ENCODE data around the gene FATE1. TPM values are rescaled to one million over a fixed set of nuclear protein-coding genes. Genes with fewer than 3 reads are reported as not detected.

FATE1 gene
- total RNA-seq, 1 donor from 2014 or later, result 0.52 TPM

- Histone ChIP-seq H3K36me3 (ENCODE audit: control insufficient read depth in 3 of 3, insufficient read depth in 3 of 3, low read length in 3 of 3) (no peaks in the 10 kb centered on the region), H3K27me3 (ENCODE audit: control insufficient read depth in 3 of 3, insufficient read depth in 3 of 3, low read length in 3 of 3) (peaks cover 0 to 11% (median 2%) of the 10 kb centered on the region in 3 donors), H3K4me1 (ENCODE audit: control insufficient read depth in 3 of 3, insufficient read depth in 3 of 3, low read length in 3 of 3) (peaks cover 0 to 7% (median 2%) of the 10 kb centered on the region in 3 donors), H3K4me3 (ENCODE audit: low read length in 3 of 3) (no peak overlapping the region), H3K27ac (ENCODE audit: low read depth, low read length) (no peak overlapping the region), H3K9me3 (ENCODE audit: control insufficient read depth in 3 of 3, low read length in 3 of 3) (no peaks in the 10 kb centered on the region), H3K9ac (ENCODE audit: low read depth in 1 of 3, low read length in 3 of 3) (no peak overlapping the region)
These were observed 37.0 kb downstream of the FATE1 start for GRCh38 chrX:151752847-151753246.

DNA sequence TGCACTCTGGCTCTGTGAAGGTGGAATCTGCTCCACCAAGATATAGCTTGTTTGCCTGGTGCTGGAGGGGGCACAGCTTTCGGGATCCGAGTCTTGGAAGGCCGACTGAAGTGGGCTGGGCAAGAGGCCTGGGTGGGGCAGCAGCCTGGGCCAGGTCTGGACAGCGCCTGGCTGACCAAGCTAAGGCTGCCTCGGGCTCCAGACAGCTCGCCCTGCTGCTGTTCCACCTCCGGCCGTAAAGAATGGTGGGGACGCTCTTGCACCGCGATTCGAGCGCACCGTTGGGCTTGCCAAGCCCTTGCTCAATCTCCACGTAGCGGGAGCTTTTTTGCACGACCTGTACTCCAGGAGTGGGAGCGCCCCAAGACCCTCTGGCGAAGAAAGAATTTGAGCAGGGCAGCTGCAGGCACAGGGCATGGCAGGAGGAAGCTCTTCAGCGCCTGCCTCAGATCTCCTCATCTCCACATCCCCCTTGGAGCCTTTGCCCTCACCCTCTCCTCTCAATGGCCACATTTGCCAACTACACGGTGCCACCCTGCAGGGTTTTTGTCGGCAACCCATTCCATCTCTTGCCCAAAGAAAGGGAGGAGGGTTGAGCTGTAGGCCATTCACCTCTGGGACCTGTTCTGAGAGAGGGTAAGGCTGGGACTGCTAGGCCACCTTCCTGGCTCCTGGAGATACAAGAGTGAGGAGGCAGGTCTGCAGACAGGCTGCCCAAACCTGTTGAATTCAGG, 37.6 kb downstream of the FATE1 start:
- Histone ChIP-seq H3K27me3 (ENCODE audit: control insufficient read depth in 3 of 3, insufficient read depth in 3 of 3, low read length in 3 of 3) (peaks cover 0 to 11% (median 2%) of the 10 kb centered on the region in 3 donors), H3K9me3 (ENCODE audit: control insufficient read depth in 3 of 3, low read length in 3 of 3) (no peaks in the 10 kb centered on the region), H3K36me3 (ENCODE audit: control insufficient read depth in 3 of 3, insufficient read depth in 3 of 3, low read length in 3 of 3) (no peaks in the 10 kb centered on the region)

GRCh38 chrX:151754047-151754429, 38.2 kb downstream of the FATE1 start:
- Histone ChIP-seq H3K9me3 (ENCODE audit: control insufficient read depth in 3 of 3, low read length in 3 of 3) (no peaks in the 10 kb centered on the region), H3K4me1 (ENCODE audit: control insufficient read depth in 3 of 3, insufficient read depth in 3 of 3, low read length in 3 of 3) (peaks cover 0 to 7% (median 2%) of the 10 kb centered on the region in 3 donors), H3K36me3 (ENCODE audit: control insufficient read depth in 3 of 3, insufficient read depth in 3 of 3, low read length in 3 of 3) (no peaks in the 10 kb centered on the region), H3K4me3 (ENCODE audit: low read length in 3 of 3) (no peak overlapping the region), H3K9ac (ENCODE audit: low read depth in 1 of 3, low read length in 3 of 3) (no peak overlapping the region), H3K27ac (ENCODE audit: low read depth, low read length) (no peak overlapping the region), H3K27me3 (ENCODE audit: control insufficient read depth in 3 of 3, insufficient read depth in 3 of 3, low read length in 3 of 3) (peaks cover 0 to 11% (median 2%) of the 10 kb centered on the region in 3 donors)

More for the DNA sequence above, 37.6 kb downstream of the FATE1 start:
- no peak overlapping the region for H3K9ac ChIP-seq (ENCODE audit: low read depth in 1 of 3, low read length in 3 of 3)
- H3K4me3 ChIP-seq (ENCODE audit: low read length in 3 of 3), result no peak overlapping the region
- H3K27ac ChIP-seq (ENCODE audit: low read depth, low read length), result no peak overlapping the region
- H3K4me1 ChIP-seq (ENCODE audit: control insufficient read depth in 3 of 3, insufficient read depth in 3 of 3, low read length in 3 of 3), result peaks cover 0 to 7% (median 2%) of the 10 kb centered on the region in 3 donors

DNA sequence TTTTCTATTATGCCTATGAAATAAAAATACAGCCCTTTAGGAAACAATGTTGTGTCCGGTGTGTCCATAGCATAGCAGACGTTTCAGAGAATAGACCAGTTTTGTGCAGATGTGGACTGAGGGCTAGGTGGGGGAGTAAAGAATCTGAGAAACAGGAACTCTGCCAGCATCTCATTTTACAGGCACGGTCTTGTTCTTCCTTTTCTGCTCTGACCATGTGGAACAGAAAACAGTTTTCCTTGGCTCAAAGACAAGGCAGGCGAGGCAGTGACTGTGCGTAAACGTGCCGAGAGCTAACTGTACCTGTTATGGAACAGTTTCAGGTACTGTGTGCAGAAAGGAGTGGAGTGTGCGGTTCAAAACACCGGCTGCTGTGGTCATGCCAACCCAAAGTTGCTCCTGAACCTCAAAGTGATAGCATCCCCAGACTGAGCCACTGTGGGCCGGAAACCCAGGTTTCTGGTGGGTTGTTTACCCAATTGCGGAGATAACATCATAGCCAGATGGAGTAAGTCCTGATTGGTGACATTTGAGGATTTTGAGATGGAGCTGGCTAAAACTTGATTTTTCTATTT, 38.9 kb downstream of the FATE1 start:
- no peak overlapping the region for H3K9ac ChIP-seq (ENCODE audit: low read depth in 1 of 3, low read length in 3 of 3)

DNA sequence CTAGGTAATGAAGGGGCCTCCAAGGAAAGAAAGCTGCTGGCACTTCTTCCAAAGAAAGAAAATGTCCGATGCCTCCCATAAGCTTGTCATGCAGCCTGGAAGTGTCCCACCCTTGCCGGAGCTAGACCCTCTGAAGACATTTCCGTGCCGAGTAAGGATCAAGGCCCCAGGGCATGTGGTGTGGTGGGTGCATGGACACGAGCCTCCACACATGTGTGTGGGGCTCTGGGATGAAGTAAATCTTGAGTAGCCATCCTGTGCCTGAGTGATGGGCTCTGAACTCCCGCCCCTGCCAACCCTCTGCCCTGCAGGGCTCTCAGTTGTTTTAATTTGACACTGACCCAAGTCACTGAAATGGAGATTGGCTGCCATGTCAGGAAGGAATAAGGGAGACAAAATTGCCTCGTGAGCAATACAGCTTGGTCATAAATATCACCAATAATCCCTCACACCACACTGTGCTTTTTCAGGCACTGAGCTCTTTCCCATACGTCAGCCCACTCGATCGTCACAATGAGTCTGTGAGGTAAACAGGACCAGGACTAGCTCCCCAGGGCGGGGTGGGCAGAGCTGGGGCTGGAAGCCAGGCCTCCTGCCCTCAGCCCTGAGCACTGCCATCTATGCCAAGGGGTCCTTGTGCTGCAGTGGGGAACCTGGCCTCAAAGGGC, 43.3 kb downstream of the FATE1 start:
- Histone ChIP-seq H3K9me3 (ENCODE audit: control insufficient read depth in 3 of 3, low read length in 3 of 3) (no peaks in the 10 kb centered on the region), H3K9ac (ENCODE audit: low read depth in 1 of 3, low read length in 3 of 3) (no peak overlapping the region), H3K27ac (ENCODE audit: low read depth, low read length) (no peak overlapping the region), H3K27me3 (ENCODE audit: control insufficient read depth in 3 of 3, insufficient read depth in 3 of 3, low read length in 3 of 3) (peaks cover 0 to 7% (median 0%) of the 10 kb centered on the region in 3 donors), H3K36me3 (ENCODE audit: control insufficient read depth in 3 of 3, insufficient read depth in 3 of 3, low read length in 3 of 3) (no peaks in the 10 kb centered on the region), H3K4me1 (ENCODE audit: control insufficient read depth in 3 of 3, insufficient read depth in 3 of 3, low read length in 3 of 3) (no peaks in the 10 kb centered on the region), H3K4me3 (ENCODE audit: low read length in 3 of 3) (no peak overlapping the region)

More for the DNA sequence above, 38.9 kb downstream of the FATE1 start:
- Histone ChIP-seq H3K4me3 (ENCODE audit: low read length in 3 of 3) (no peak overlapping the region), H3K9me3 (ENCODE audit: control insufficient read depth in 3 of 3, low read length in 3 of 3) (no peaks in the 10 kb centered on the region), H3K36me3 (ENCODE audit: control insufficient read depth in 3 of 3, insufficient read depth in 3 of 3, low read length in 3 of 3) (no peaks in the 10 kb centered on the region), H3K27me3 (ENCODE audit: control insufficient read depth in 3 of 3, insufficient read depth in 3 of 3, low read length in 3 of 3) (peaks cover 0 to 11% (median 2%) of the 10 kb centered on the region in 3 donors), H3K4me1 (ENCODE audit: control insufficient read depth in 3 of 3, insufficient read depth in 3 of 3, low read length in 3 of 3) (peaks cover 0 to 7% (median 2%) of the 10 kb centered on the region in 3 donors), H3K27ac (ENCODE audit: low read depth, low read length) (no peak overlapping the region)

GRCh38 chrX:151762802-151763201, 47.0 kb downstream of the FATE1 start:
- no peaks in the 10 kb centered on the region for H3K9me3 ChIP-seq (ENCODE audit: control insufficient read depth in 3 of 3, low read length in 3 of 3)
- H3K36me3 ChIP-seq (ENCODE audit: control insufficient read depth in 3 of 3, insufficient read depth in 3 of 3, low read length in 3 of 3), result no peaks in the 10 kb centered on the region
- H3K9ac ChIP-seq (ENCODE audit: low read depth in 1 of 3, low read length in 3 of 3), result no peak overlapping the region
- no peaks in the 10 kb centered on the region for H3K4me1 ChIP-seq (ENCODE audit: control insufficient read depth in 3 of 3, insufficient read depth in 3 of 3, low read length in 3 of 3)
- no peak overlapping the region for H3K27ac ChIP-seq (ENCODE audit: low read depth, low read length)
- H3K4me3 ChIP-seq (ENCODE audit: low read length in 3 of 3), result no peak overlapping the region
- peaks cover 0 to 2% (median 0%) of the 10 kb centered on the region in 3 donors for H3K27me3 ChIP-seq (ENCODE audit: control insufficient read depth in 3 of 3, insufficient read depth in 3 of 3, low read length in 3 of 3)

- no peak overlapping the region for H3K27ac ChIP-seq (ENCODE audit: low read depth, low read length)
- H3K4me1 ChIP-seq (ENCODE audit: control insufficient read depth in 3 of 3, insufficient read depth in 3 of 3, low read length in 3 of 3), result no peaks in the 10 kb centered on the region
- no peaks in the 10 kb centered on the region for H3K36me3 ChIP-seq (ENCODE audit: control insufficient read depth in 3 of 3, insufficient read depth in 3 of 3, low read length in 3 of 3)
- no peak overlapping the region for H3K9ac ChIP-seq (ENCODE audit: low read depth in 1 of 3, low read length in 3 of 3)
- peaks cover 0 to 3% (median 0%) of the 10 kb centered on the region in 3 donors for H3K9me3 ChIP-seq (ENCODE audit: control insufficient read depth in 3 of 3, low read length in 3 of 3)
- H3K4me3 ChIP-seq (ENCODE audit: low read length in 3 of 3), result no peak overlapping the region
- peaks cover 0 to 2% (median 0%) of the 10 kb centered on the region in 3 donors for H3K27me3 ChIP-seq (ENCODE audit: control insufficient read depth in 3 of 3, insufficient read depth in 3 of 3, low read length in 3 of 3)
These were observed 47.9 kb downstream of the FATE1 start for GRCh38 chrX:151763711-151764110.

DNA sequence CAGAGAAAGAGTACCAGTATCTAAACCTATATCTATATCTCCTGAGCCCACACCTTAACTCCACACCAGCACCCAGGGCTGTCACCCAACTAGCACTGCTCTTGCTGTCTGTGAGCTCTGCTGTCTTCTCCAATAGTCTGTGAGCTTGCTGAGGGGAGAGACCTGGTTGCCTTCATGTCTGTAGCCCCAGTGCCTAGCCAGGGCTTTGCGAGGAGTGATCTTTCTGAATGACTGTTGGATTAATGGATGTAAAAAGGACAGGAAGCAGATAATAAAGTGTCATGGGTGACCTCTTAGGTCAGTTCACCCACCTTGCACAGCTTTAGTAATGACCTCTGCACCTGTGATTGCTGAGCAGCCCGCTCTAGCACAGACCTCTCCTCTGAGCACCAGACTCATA, 49.2 kb downstream of the FATE1 start:
- Histone ChIP-seq H3K27ac (ENCODE audit: low read depth, low read length) (no peak overlapping the region), H3K9ac (ENCODE audit: low read depth in 1 of 3, low read length in 3 of 3) (no peak overlapping the region), H3K4me3 (ENCODE audit: low read length in 3 of 3) (no peak overlapping the region)

DNA sequence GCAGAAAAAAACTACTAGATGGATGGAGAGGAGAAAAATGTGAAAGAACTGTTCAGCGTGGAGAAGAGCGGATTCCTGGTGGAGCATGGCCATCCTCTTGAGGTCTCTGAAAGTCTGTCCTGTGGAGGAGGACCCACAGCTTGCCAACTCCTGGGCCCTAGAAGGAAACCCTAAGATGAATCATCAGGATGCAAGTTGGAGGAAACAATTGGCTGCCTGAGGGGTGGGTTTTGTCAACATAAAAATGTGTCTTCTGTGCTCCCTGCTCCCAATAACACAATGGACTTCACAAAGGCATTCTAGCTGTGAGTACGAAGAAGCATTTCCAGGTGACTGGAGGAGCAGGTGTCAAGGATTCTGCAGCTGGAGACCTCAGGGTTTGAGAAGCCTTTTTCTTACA, 55.9 kb downstream of the FATE1 start:
- peaks cover 0 to 3% (median 0%) of the 10 kb centered on the region in 3 donors for H3K27me3 ChIP-seq (ENCODE audit: control insufficient read depth in 3 of 3, insufficient read depth in 3 of 3, low read length in 3 of 3)
- H3K4me1 ChIP-seq (ENCODE audit: control insufficient read depth in 3 of 3, insufficient read depth in 3 of 3, low read length in 3 of 3), result peaks cover under 1 to 6% (median 2%) of the 10 kb centered on the region in 3 donors
- no peak overlapping the region for H3K27ac ChIP-seq (ENCODE audit: low read depth, low read length)
- H3K9me3 ChIP-seq (ENCODE audit: control insufficient read depth in 3 of 3, low read length in 3 of 3), result peaks cover 0 to 3% (median 0%) of the 10 kb centered on the region in 3 donors
- no peak overlapping the region for H3K4me3 ChIP-seq (ENCODE audit: low read length in 3 of 3)
- H3K9ac ChIP-seq (ENCODE audit: low read depth in 1 of 3, low read length in 3 of 3), result no peak overlapping the region
- no peaks in the 10 kb centered on the region for H3K36me3 ChIP-seq (ENCODE audit: control insufficient read depth in 3 of 3, insufficient read depth in 3 of 3, low read length in 3 of 3)

More for the DNA sequence above, 49.2 kb downstream of the FATE1 start:
- H3K9me3 ChIP-seq (ENCODE audit: control insufficient read depth in 3 of 3, low read length in 3 of 3), result peaks cover 0 to 3% (median 0%) of the 10 kb centered on the region in 3 donors
- H3K27me3 ChIP-seq (ENCODE audit: control insufficient read depth in 3 of 3, insufficient read depth in 3 of 3, low read length in 3 of 3), result peaks cover 0 to 2% (median 0%) of the 10 kb centered on the region in 3 donors
- H3K36me3 ChIP-seq (ENCODE audit: control insufficient read depth in 3 of 3, insufficient read depth in 3 of 3, low read length in 3 of 3), result no peaks in the 10 kb centered on the region
- H3K4me1 ChIP-seq (ENCODE audit: control insufficient read depth in 3 of 3, insufficient read depth in 3 of 3, low read length in 3 of 3), result no peaks in the 10 kb centered on the region

Measured in skeletal muscle tissue (tissue), 4 donors.